Liver (tissue), 3 donors: ENCODE results near the gene INHBA.

ENCODE experiments used
- ATF3 ChIP-seq: IDR thresholded peaks from 2 replicates; pipeline ENCODE4 v1.6.1; 2016; ENCODE audit warnings: antibody characterized with exemption
- CTCF ChIP-seq: fragments of 150-350 bp; IDR thresholded peaks from 2 replicates; pipeline ENCODE4 v1.5.1; 2017; ENCODE audit warnings: improper control_type of control experiment, low read depth, low read length; ENCODE audit not compliant: missing input control
- EGR1 ChIP-seq, 2 donors: IDR thresholded peaks; 2 replicates each; pipeline ENCODE4 v1.6.1; 2016 to 2018; ENCODE audit warnings: antibody characterized with exemption in 2 of 2, low read depth in 2 of 2
- JUND ChIP-seq, 2 donors: IDR thresholded peaks; 2 replicates each; pipeline ENCODE4 v1.6.1; 2016; ENCODE audit warnings: antibody characterized with exemption in 2 of 2
- MAX ChIP-seq: IDR thresholded peaks from 2 replicates; pipeline ENCODE4 v1.6.1; 2016; ENCODE audit warnings: antibody characterized with exemption
- RAD21 ChIP-seq, 2 donors: IDR thresholded peaks; 2 replicates each; pipeline ENCODE4 v1.6.1; 2016; ENCODE audit warnings: antibody characterized with exemption in 2 of 2, mild to moderate bottlenecking in 2 of 2
- REST ChIP-seq: IDR thresholded peaks from 2 replicates; pipeline ENCODE4 v1.6.1; 2016; ENCODE audit warnings: antibody characterized with exemption, mild to moderate bottlenecking
- SP1 ChIP-seq: IDR thresholded peaks from 2 replicates; pipeline ENCODE4 v1.6.1; 2018; ENCODE audit warnings: antibody characterized with exemption, mild to moderate bottlenecking
- TAF1 ChIP-seq: conservative IDR thresholded peaks from 2 replicates; pipeline ENCODE4 v1.6.1; 2016; ENCODE audit warnings: antibody characterized with exemption, mild to moderate bottlenecking
- donor health status: healthy.
- donor health status: healthy.

- no peak for TF ChIP-seq MAX
- TF ChIP-seq CTCF = peak; percentile 59
- TF ChIP-seq ATF3 = no peak
- TF ChIP-seq JUND (IDR thresholded peaks at IDR 0.05) = no peak
- no peak for TF ChIP-seq EGR1 (IDR thresholded peaks at IDR 0.05; ENCODE audit: low read depth in 2 of 2)
- TF ChIP-seq RAD21 (IDR thresholded peaks at IDR 0.05) = peak; percentile 61 to 78
- no peak for TF ChIP-seq TAF1
- no peak for TF ChIP-seq REST
- peak; percentile 13 for TF ChIP-seq SP1
Observed at GRCh38 chr7:41711283-41712064, 8.6 kb upstream of the INHBA start.
